GM21786 (cell line): ENCODE results near the gene NRP2.

Source experiments
- ATAC-seq: cut with Tn5 transposase; IDR thresholded peaks from one replicate; pipeline ENCODE4 v1.9.1; 2021; ENCODE audit not compliant: unreplicated experiment

The NRP2 gene

GRCh38 chr2:205770577-205770976 is 88.3 kb downstream of the NRP2 start:
- no peak for ATAC-seq

- ATAC-seq: no peak
Measured at GRCh38 chr2:205771031-205771430, 88.7 kb downstream of the NRP2 start.

DNA sequence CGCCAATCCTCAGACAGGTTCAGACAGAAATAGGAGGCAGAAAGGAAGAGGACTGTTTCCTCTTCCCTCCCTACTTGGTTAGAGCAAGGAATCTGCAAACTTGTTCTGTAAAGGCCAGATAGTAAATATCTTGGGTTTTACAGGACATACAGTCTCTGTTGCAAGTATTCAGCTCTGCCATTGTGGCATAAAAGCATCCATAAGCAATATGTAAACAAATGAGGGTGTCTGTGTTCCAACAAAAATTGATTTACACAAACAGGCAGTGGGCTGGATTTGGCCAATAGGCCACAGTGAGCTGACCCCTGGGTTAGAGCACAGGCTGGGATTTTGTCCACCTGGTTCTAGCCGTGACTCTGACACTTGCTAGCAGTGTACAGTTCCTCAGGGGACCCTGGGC is 89.4 kb downstream of the NRP2 start:
- no peak for ATAC-seq

DNA sequence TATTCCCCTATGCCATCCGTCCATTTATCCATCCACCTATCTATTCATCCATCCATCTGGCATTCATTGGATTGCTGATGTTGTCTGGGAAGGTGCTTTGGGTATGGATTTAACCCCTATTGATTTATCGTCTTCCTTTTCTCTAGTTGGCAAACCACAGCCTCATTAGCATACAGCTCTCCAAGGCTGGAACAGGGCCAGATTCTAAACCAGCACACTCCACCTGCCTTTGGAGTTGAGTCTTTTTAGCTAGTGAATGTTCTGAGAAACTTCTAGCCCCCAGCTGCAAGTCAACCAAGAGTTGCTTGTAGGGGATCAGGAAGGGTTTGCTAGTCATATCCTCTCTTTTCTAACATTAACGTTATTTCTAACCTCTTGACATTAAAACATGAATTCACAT is 90.7 kb downstream of the NRP2 start:
- no peak for ATAC-seq

DNA sequence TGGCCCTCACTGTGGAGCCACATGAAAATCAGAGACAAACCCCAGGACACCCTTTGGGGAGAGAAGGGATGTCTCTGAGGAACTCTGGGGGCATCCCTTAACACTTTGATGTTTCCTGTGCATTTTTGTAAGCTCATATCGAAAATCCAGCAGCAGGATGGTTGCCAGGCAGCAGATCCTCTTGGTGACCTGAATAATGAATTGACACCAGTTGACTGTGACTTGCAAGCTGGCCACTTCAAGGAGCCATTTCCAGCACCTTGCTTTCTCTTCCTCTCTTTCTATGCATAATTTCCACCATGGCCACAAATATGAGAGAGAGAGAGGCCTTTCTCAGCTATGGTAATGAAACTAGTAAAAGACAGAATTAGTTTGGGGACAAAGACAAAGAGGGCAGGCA is 91.7 kb downstream of the NRP2 start:
- ATAC-seq: no peak

- no peak for ATAC-seq
Measured at GRCh38 chr2:205775097-205775877, 93.0 kb downstream of the NRP2 start.

GRCh38 chr2:205776139-205776538 is 93.8 kb downstream of the NRP2 start:
- ATAC-seq: no peak

DNA sequence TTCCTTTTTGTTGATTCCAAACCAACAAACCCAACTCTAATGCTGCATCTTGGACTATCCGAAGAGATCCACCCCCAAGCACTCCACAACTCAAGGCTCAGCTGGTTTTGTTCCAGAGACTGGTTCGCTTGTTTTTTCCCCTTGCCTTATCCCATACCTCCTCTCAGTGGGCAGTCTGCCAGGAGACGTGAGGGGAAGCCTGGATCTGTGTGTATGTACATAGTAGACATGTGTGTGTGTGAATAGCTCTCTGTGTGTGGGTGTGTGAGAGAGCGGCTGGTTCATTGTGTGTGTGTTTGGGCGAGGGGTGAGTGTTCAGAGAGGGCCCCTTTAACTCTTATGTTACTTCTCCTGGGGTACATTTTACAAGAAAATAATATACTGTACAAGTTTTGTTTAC is 94.4 kb downstream of the NRP2 start:
- no peak for ATAC-seq

DNA sequence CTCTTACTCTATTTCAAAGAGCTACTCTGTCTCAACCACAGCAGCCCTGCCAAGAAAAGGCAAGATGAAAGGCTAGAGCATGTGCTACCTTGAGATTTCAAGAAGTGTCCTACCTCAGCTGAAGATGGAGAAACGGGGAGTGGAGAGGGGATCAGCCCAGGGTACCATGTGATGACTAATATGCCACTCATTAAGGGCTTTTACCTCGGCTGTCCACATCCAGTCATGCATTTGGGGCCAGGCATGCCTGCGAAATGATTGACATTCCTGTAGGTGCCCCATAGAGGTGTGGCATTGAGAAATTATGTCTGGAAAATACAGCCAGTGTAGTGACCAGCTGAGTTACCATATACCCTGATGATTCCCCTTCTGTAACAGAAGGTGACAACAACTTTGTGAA is 96.1 kb downstream of the NRP2 start:
- no peak for ATAC-seq

GRCh38 chr2:205780645-205781044 is 98.3 kb downstream of the NRP2 start:
- ATAC-seq: no peak

DNA sequence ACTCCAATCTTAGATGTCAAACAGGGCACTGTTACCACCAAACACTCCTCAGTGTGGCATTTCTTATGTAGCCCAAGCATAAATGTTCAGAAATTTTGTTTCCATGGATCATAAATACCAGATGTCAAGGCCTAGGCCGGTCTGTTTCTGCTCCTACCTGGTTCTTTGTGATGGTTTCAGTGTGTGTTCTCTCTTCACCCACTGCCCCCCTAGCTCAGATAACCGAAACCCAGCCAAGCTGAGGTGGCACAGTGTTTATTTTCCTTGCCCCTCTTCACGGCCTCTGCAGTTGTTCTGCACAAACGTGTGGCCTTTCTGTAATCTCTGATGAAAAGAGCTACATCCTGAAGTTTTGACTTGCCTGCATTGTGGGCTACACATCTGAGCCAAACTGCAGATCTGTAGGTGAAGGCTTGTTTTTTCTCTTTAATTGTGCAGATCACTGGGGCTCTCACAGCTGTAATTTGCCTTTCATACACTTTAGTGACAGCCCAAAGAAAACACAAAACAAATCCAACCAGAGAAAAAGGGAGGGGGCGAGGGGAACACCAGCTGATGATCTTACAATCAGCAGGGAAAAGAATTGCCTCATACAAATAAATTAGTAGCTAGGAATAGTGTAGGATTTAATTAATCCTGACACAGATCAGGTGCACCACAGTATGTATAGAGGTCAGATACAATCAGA is 99.1 kb downstream of the NRP2 start:
- ATAC-seq: no peak

DNA sequence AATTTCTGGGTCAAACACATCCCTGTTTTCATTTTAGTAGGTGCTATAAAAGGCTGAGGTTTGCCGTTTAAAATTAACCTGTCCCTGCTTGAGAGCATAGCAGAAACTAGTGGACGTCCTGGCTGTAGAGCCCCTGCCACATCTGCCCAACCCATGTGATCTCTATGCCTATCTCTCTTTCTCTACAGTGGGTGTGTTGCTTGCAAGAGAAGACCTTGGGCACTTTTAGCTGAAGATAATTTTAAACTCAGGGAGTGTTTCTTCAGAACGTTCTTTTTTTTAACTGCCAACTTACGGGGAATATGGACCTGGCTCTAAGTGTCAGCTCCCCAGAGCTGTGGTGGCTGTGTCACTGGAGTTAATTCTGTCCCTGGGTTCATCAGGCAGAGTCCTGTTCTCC is 100.6 kb downstream of the NRP2 start:
- ATAC-seq: no peak

DNA sequence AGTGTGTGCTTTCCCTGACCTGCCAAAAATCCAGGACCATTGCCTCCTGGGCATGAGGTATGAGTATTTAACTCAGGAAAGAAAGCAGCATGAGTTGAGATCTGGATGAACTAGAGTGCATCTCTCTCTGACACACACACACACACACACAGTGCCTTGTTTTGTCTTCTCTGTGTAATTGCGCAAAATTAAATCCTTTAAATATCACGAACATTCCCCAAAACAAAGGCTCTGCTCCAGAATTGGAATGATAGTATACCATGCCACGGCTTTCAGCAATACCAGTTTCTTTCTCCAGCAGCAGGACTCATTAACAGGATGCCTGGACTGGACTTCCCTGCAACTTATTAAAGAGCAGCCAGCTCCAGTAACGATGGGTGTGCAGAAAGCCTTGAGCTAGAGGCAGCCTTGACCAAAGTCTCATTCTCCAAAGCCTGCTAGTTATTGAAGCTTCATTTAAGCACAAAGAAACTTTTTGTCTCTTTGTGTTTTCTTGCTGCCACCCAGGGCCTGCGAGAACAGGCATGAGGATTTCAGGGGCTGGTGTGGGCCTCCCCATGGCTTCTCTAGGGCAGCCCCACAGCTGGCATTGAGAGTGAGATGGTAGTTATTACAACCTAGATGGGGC is 101.7 kb downstream of the NRP2 start:
- ATAC-seq: no peak

- no peak for ATAC-seq
Measured at GRCh38 chr2:205785507-205786260, 103.4 kb downstream of the NRP2 start.

DNA sequence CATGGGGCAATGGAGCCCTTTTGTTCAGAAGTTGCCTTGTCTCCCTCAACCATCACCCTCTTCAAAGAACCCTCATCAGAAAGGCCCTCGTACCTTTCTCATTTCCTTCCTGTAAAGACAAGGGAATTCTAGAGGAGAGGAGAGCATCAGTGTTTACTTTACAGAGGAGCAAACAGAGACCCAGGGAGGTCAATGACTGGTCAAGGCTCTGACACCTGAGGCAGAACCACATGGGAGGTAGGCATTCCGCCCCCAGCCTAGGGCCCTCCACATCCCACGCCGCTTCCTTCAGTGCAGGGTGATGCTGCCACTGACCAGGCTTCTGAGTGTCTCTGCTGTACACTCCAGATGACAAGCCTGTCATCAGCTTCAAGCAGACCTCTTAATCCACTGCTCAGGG is 104.7 kb downstream of the NRP2 start:
- no peak for ATAC-seq

DNA sequence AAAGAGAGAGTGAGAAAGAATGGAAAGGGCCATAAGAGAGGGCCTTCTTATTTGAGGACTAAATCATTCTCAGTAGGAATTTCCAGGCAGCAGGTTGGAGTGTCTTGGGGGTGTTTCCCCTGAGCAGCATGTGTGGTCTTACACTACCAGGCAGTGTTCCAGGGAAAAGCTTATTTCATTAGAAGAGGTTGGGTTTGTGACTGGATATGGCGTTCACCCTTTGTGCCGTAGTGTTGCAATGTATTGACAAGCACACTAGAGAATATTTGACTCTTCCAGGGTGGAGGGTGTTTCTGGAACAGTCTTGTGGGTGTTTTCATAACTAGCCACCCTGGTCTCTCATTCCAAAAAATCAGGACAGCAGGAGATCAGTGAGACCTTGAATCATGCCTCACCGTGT is 105.5 kb downstream of the NRP2 start:
- ATAC-seq: no peak

DNA sequence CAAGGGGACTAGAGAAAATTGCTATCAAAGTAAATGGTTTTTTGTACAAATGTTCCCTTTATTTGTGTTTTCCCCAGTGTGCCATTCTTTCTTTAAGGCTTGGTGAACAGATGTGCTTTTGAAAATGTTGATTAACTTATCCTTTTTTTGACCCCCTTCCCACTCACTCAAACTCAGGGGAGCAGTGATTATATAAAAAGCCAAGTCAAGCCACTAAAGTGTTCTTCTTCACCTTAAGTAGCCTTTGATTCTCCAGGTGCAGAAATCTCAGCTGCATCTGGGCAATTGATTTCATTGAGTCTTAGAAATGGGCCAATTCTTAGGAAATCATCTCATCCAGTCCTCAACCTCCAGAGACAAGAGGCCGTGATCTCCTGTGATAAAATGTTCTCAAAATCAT is 107.6 kb downstream of the NRP2 start:
- ATAC-seq: no peak

DNA sequence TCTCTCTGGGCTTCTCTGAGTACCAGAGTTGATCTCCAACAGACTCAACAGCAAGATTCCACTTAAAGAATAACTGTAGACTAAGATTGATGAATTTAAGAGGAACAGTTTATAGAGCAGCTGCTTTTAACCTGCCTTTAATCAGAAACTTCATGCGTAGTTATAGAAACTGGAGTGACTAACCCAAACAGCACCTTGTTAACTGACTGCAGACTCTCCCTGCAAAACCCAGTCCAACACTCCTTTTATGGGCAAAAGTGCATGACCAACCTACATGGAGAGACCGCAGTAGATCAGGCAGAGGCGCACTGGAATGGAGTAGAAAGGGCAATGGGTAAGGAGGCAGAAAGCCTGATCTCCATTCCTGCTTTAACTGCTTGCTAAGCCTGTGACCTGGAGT is 110.6 kb downstream of the NRP2 start:
- no peak for ATAC-seq

GRCh38 chr2:205796805-205797313 is 114.6 kb downstream of the NRP2 start:
- no peak for ATAC-seq

DNA sequence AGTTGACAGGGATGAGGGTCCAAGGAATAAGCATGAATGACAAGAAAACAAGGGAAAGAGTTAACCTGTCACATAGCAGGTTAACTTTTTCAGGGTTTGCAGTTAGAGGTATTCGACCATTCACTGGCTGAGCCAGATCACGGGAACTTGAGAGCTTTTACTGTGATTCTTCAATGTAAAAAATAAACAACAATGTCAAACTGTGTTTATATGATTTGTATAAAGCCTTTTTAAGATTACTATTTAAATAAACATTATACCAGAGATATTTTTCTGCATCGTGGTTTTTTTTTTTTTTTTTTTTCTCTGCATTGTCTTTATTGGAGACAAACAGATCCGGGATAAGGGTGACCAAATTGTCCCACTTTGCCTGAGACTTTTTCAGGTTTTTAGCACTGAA is 115.6 kb downstream of the NRP2 start:
- ATAC-seq: no peak

DNA sequence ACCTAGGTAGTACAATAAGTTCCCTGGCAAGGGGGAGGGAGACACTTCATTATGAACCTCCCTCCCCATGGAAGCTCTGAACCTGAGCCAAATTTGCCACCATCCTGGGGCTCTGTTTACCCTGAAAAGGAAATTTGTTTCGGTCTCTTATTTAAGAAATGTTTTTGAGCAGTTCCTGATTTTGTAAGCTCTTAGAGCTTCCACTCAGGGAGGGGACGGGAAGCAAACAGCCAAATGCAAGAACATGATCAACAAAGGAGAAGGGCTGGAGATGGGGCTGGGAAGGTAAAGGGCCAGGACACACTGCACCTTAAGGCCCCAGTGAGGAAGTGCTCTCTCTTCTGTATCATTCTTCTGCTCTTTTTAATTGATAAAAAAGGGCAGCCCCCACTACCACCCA is 117.9 kb downstream of the NRP2 start:
- no peak for ATAC-seq
